ENCODE measurements around the gene FBXO30.

DNA sequence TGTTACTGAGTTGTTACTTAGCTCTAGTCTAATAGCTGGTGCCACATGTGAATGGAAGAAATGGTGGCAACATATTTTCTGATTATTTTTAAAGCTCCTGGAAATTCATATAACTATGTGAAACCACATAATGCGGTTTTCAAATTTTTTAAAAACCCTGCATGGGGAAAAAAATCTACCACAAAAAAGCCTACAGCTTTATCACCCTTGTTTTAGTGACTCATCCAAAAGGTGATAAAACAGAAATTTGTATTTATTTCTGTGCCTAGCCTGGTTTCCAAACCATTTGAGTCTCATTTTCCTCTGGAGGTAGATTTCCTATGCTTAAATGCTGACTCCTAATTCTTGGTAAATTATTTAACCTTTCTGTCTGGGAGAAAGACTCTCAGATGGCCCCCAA is 5.4 kb upstream of the FBXO30 start:
- TF ChIP-seq EZH2 (IDR thresholded peaks at IDR 0.05; ENCODE audit: borderline replicate concordance, low read depth, low read length, poor library complexity, severe bottlenecking): no peak
- TF ChIP-seq, protein P1, sequence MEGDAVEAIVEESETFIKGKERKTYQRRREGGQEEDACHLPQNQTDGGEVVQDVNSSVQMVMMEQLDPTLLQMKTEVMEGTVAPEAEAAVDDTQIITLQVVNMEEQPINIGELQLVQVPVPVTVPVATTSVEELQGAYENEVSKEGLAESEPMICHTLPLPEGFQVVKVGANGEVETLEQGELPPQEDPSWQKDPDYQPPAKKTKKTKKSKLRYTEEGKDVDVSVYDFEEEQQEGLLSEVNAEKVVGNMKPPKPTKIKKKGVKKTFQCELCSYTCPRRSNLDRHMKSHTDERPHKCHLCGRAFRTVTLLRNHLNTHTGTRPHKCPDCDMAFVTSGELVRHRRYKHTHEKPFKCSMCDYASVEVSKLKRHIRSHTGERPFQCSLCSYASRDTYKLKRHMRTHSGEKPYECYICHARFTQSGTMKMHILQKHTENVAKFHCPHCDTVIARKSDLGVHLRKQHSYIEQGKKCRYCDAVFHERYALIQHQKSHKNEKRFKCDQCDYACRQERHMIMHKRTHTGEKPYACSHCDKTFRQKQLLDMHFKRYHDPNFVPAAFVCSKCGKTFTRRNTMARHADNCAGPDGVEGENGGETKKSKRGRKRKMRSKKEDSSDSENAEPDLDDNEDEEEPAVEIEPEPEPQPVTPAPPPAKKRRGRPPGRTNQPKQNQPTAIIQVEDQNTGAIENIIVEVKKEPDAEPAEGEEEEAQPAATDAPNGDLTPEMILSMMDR (conservative IDR thresholded peaks at IDR 0.05; ENCODE audit: low read depth, low read length): no peak

Measured in A673 (cell line).